SU-DHL-6 (cell line): Measurements from ENCODE around the gene CHMP1A.
"Not testable (repeated sequence)": the region's sequence is repeated elsewhere in the genome, so short reads cannot be mapped to it uniquely, and the experiment has no call there.

Source experiments
- EZH2phosphoT487 ChIP-seq: fragments of 200-600 bp; sonication (generic), shearing (Covaris generic); conservative IDR thresholded peaks from 2 replicates; pipeline ENCODE4 v1.6.1; 2018; ENCODE audit warnings: mild to moderate bottlenecking, antibody characterized with exemption, low read length, moderate library complexity, mixed read lengths
- TF ChIP-seq, protein P1 (sequence below): fragments of 200-600 bp; sonication (generic); IDR thresholded peaks from one replicate; pipeline ENCODE4 v1.5.1; 2017; ENCODE audit warnings: antibody characterized with exemption, mild to moderate bottlenecking, low read length, moderate library complexity; ENCODE audit not compliant: insufficient read depth, poor library complexity, severe bottlenecking

DNA sequence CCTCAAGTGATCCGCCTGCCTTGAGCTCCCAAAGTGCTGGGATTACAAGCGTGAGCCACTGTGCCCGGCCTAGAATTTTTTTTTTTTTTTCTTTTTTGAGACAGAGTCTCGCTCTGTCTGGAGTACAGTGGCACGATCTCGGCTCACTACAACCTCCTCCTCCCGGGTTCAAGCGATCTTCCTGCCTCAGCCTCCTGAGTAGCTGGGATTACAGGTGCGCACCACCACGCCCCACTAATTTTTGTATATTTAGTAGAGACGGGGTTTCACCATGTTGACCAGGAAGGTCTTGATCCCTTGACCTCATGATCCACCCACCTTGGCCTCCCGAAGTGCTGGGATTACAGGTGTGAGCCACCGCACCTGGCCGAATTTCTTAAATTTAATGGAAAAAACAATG, 41.2 kb upstream of the CHMP1A start:
- TF ChIP-seq, protein P1, sequence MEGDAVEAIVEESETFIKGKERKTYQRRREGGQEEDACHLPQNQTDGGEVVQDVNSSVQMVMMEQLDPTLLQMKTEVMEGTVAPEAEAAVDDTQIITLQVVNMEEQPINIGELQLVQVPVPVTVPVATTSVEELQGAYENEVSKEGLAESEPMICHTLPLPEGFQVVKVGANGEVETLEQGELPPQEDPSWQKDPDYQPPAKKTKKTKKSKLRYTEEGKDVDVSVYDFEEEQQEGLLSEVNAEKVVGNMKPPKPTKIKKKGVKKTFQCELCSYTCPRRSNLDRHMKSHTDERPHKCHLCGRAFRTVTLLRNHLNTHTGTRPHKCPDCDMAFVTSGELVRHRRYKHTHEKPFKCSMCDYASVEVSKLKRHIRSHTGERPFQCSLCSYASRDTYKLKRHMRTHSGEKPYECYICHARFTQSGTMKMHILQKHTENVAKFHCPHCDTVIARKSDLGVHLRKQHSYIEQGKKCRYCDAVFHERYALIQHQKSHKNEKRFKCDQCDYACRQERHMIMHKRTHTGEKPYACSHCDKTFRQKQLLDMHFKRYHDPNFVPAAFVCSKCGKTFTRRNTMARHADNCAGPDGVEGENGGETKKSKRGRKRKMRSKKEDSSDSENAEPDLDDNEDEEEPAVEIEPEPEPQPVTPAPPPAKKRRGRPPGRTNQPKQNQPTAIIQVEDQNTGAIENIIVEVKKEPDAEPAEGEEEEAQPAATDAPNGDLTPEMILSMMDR: not testable (repeated sequence)
- not testable (repeated sequence) for TF ChIP-seq EZH2phosphoT487
